ENCODE measurements around the gene C16orf78.

DNA sequence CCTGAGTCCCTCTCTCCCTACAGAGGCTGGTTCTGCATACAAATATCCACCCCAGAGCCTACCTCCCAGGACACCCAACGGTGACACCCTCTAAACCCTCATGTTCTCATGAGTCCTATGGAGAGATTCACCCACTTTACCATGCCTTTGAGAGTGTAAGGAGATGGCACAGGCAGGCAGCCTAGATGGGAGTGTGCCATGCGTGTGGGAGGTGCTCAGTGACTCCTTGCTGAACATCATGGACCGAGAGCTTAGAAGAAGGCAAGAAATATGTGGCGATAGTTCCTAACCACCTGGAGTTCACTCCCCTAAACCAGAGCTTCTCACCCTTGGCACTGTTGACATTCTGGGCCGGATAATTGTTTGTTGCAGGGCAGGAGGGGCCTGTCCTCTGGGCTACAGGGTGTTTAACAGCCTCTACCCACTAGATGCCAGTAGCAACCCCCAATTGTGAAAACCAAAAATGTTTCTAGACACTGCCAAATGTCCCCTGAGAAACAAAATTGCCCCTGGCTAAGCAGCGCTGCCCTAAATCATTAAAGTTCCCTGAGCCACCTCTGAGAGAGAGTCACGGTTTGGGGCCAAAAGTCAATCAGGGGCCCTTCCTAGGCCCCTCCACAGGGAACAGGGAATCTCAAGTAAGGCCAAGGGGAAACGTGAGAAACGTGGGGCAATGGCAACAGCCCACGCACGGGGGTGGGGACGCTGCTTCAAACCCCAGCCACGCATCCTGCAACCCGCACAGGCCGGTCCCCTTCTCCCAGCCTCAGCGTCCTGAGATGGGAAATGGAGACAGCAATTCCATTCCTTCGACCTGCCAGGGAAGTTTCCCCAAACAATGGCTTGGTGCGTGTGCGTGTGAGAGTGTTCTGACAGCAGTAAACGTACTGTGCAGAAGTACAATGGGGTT, 66.8 kb downstream of the C16orf78 start:
- no peak for TF ChIP-seq CTCF (IDR thresholded peaks at IDR 0.05)
- TF ChIP-seq POLR2A (IDR thresholded peaks at IDR 0.05) = no peak
